Spleen (tissue), 7 donors: ENCODE data around the gene VIL1.

ENCODE experiments used
- POLR2A ChIP-seq, 3 donors: fragments of 450-650 bp; IDR thresholded peaks; one replicate each; pipeline ENCODE4 v1.5.1; 2017; ENCODE audit warnings: antibody characterized with exemption in 3 of 3, mild to moderate bottlenecking in 1 of 3
- POLR2AphosphoS5 ChIP-seq, 3 donors: sonication (generic); formaldehyde crosslinking; IDR thresholded peaks; one replicate each; pipeline ENCODE4 v1.5.1; 2017; ENCODE audit warnings: antibody characterized with exemption in 3 of 3
- TF ChIP-seq, protein P1 (sequence below), 11 experiments: fragments of 200-600 bp in 7 of 11; fragments of 450-650 bp in 4 of 11; sonication (generic) in 4 of 11; IDR thresholded peaks in 8 of 11; conservative IDR thresholded peaks in 3 of 11; 1 replicate in 7 of 11; 2 replicates in 4 of 11; pipeline versions ENCODE4 v1.4.0 to v1.8.0; 2016 to 2021; ENCODE audit warnings: antibody characterized with exemption in 11 of 11, inconsistent platforms in 4 of 11, mild to moderate bottlenecking in 1 of 11
- donor health status: DM: no; HTN: no; CAD: no; lungs with moderate emphysema.
- donor health status: DM: no; HTN: no; CAD: no.
- donor health status: DM: no; HTN: no; CAD: no.

DNA sequence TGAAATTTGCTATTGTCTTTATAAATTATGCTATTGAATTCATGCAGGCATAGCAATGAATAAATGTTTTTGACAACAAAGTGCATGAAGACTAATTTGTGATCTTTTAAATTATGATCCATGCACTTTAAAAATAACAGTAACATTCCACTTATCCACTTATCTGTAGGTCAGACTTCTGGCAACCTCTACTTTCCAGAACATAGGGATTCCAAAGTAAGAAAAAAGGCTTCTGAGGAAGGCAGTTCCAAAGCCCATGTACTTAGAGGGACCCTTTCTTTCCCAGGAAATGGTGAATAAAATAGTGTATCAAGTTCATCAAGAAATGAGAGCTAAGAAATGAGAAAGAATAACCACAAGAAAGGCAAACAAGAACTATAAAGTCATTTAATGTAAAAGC lies 58.3 kb downstream of the VIL1 start:
- TF ChIP-seq, protein P1, sequence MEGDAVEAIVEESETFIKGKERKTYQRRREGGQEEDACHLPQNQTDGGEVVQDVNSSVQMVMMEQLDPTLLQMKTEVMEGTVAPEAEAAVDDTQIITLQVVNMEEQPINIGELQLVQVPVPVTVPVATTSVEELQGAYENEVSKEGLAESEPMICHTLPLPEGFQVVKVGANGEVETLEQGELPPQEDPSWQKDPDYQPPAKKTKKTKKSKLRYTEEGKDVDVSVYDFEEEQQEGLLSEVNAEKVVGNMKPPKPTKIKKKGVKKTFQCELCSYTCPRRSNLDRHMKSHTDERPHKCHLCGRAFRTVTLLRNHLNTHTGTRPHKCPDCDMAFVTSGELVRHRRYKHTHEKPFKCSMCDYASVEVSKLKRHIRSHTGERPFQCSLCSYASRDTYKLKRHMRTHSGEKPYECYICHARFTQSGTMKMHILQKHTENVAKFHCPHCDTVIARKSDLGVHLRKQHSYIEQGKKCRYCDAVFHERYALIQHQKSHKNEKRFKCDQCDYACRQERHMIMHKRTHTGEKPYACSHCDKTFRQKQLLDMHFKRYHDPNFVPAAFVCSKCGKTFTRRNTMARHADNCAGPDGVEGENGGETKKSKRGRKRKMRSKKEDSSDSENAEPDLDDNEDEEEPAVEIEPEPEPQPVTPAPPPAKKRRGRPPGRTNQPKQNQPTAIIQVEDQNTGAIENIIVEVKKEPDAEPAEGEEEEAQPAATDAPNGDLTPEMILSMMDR (IDR thresholded peaks at IDR 0.05 in 8 of 11, conservative IDR thresholded peaks at IDR 0.05 in 3 of 11): no peak
- no peak for TF ChIP-seq POLR2AphosphoS5 (IDR thresholded peaks at IDR 0.05)
- no peak for TF ChIP-seq POLR2A (IDR thresholded peaks at IDR 0.05)
